ENCODE measurements around the gene MACROH2A1. TPM values are rescaled to one million over a fixed set of nuclear protein-coding genes. Genes with fewer than 3 reads are reported as not detected.

MACROH2A1 gene
- total and polyA plus RNA-seq, 10 of the 15 experiments (the other 5 are each of a cell fraction or from before 2014, with no cell fraction given): 45.7 to 230 (median 196) TPM

GRCh38 chr5:135376961-135377624, 21.9 kb downstream of the MACROH2A1 start:
- RAD21 ChIA-PET (ENCODE audit: unreplicated experiment): no interaction called here
- no peaks in the 10 kb centered on the region; the same call in none of the 2 replicates for H4K20me1 ChIP-seq (ENCODE audit: control insufficient read depth, insufficient read depth)
- ATAC-seq (peak; percentile 78), DNase-seq (ENCODE audit: low read depth, low spot score) (no peak), FAIRE-seq (no peak)
- WGBS (ENCODE audit: insufficient coverage, insufficient replicate concordance, low lambda C conversion rate, missing lambda C conversion rate): 29% methylated on average over 13 of the region's 13 CpGs
- no peak overlapping the region for H3K9ac ChIP-seq (ENCODE audit: control insufficient read depth, insufficient read depth, low read length)
- SMC1A ChIA-PET (ENCODE audit: uncharacterized antibody, unreplicated experiment): no interaction called here
- intact Hi-C loops (cut with micrococcal nuclease; ENCODE audit: unreplicated experiment): no loop called here
- CTCF ChIA-PET: interaction anchor here (2.0 kb wide), 1 partner anchor 49 kb away, joined by 8 read pairs; no protein-coding TSS in a partner anchor
- no peaks in the 10 kb centered on the region; the same call in none of the 2 replicates for H3K79me2 ChIP-seq (ENCODE audit: control insufficient read depth, insufficient read depth, low read length)
- no peak overlapping the region for H2AFZ ChIP-seq (ENCODE audit: control insufficient read depth, low read depth, low read length)
- no peaks in the 10 kb centered on the region for H3K27me3 ChIP-seq (replicated peaks in 1 of 2; ENCODE audit: control insufficient read depth in 2 of 2, insufficient read depth in 2 of 2, low read length in 1 of 2)
- peaks cover 41 to 58% of the 10 kb centered on the region in 2 experiments for H3K36me3 ChIP-seq (ENCODE audit: control insufficient read depth in 2 of 2, insufficient read depth in 2 of 2, low read length in 1 of 2)
- BruUV-seq (replicated peaks): no TSS peak
- H3K4me3 ChIP-seq: no peak overlapping the region
- no peak overlapping the region for H3K27ac ChIP-seq (ENCODE audit: control insufficient read depth, insufficient read depth)
- H3K9me3 ChIP-seq (replicated peaks; ENCODE audit: control insufficient read depth, insufficient read depth, low read length): no peaks in the 10 kb centered on the region
- peaks cover 13% of the 10 kb centered on the region for H3K4me1 ChIP-seq (ENCODE audit: control insufficient read depth, insufficient read depth, low read length)
- peak overlapping the region; percentile 41; the same call in 1 of the 2 replicates for H3K4me2 ChIP-seq (ENCODE audit: control insufficient read depth, insufficient read depth)
- POLR2A ChIA-PET: no interaction called here
- TF ChIP-seq E2F4 (IDR thresholded peaks at IDR 0.05; ENCODE audit: low read depth, low read length) (no peak), CREM (IDR thresholded peaks at IDR 0.05; ENCODE audit: low read depth) (no peak), PAX8 (IDR thresholded peaks at IDR 0.05) (no peak), RUNX3 (IDR thresholded peaks at IDR 0.05; ENCODE audit: low read length) (peak; percentile 52; the same call in 1 of the 2 replicates), SUZ12 (IDR thresholded peaks at IDR 0.05; ENCODE audit: unreplicated experiment) (no peak), TARDBP (IDR thresholded peaks at IDR 0.05; ENCODE audit: borderline replicate concordance) (no peak), HCFC1 (IDR thresholded peaks at IDR 0.05; ENCODE audit: low read length) (no peak), ZNF622 (IDR thresholded peaks at IDR 0.05) (no peak), ETV6 (conservative IDR thresholded peaks at IDR 0.05 in 1 of 2, IDR thresholded peaks at IDR 0.05 in 1 of 2; ENCODE audit: borderline replicate concordance in 1 of 2, low read depth in 1 of 2) (peak in 1 of 2 experiments; percentile 31; a peak in 1 of 4 replicates), EED (IDR thresholded peaks at IDR 0.05; ENCODE audit: low read depth) (peak; percentile 73), IRF4 (IDR thresholded peaks at IDR 0.05; ENCODE audit: low read depth, low read length) (peak; percentile 53; the same call in 1 of the 2 replicates), NFIC (IDR thresholded peaks at IDR 0.05; ENCODE audit: low read depth, low read length) (peak; percentile 51; the same call in 1 of the 2 replicates), WRNIP1 (IDR thresholded peaks at IDR 0.05; ENCODE audit: borderline replicate concordance, low read depth, low read length) (no peak), POU2F2 (IDR thresholded peaks at IDR 0.05; ENCODE audit: borderline replicate concordance, low read depth, low read length) (no peak), ZBTB33 (IDR thresholded peaks at IDR 0.05) (no peak), JUNB (IDR thresholded peaks at IDR 0.05) (peak; percentile 80), SIN3A (IDR thresholded peaks at IDR 0.05; ENCODE audit: low read depth, low read length) (no peak), PAX5 (IDR thresholded peaks at IDR 0.05; ENCODE audit: borderline replicate concordance, low read depth, low read length) (peak; percentile 54; the same call in 1 of the 2 replicates)
- in situ Hi-C loops (cut with MboI): no loop called here
